HepG2 (cell line): ENCODE measurements around the gene EPS8L1. TPM values are rescaled to one million over a fixed set of nuclear protein-coding genes. Genes with fewer than 3 reads are reported as not detected.
A peak's percentile ranks its signal among the peaks of the same experiment; 100 is the strongest.

Experiments
- CEBPZ ChIP-seq: IDR thresholded peaks from 2 replicates; pipeline ENCODE4 v1.6.1; 2012; ENCODE audit warnings: low read length, improper control_type of control experiment
- EEA1 ChIP-seq: sonication (generic); formaldehyde crosslinking; IDR thresholded peaks from 2 replicates; pipeline ENCODE4 v1.5.1; 2020; ENCODE audit warnings: mild to moderate bottlenecking, missing genetic modification reagents, borderline replicate concordance
- GLMP ChIP-seq: sonication (generic); formaldehyde crosslinking; IDR thresholded peaks from 2 replicates; pipeline ENCODE4 v1.9.0; 2021; ENCODE audit warnings: missing genetic modification reagents, mild to moderate bottlenecking, borderline replicate concordance
- GTF3A ChIP-seq: sonication (generic); formaldehyde crosslinking; conservative IDR thresholded peaks from 2 replicates; pipeline ENCODE4 v1.4.0; 2020; ENCODE audit warnings: mild to moderate bottlenecking, missing genetic modification reagents
- GZF1 ChIP-seq: sonication (generic); formaldehyde crosslinking; IDR thresholded peaks from 2 replicates; pipeline ENCODE4 v1.5.1; 2020; ENCODE audit warnings: mild to moderate bottlenecking, missing genetic modification reagents
- IRX3 ChIP-seq: sonication (generic); formaldehyde crosslinking; IDR thresholded peaks from 2 replicates; pipeline ENCODE4 v1.8.1; 2023; ENCODE audit warnings: mild to moderate bottlenecking, low read depth, missing genetic modification reagents, borderline replicate concordance
- JUND ChIP-seq: sonication (generic); formaldehyde crosslinking; IDR thresholded peaks from 2 replicates; pipeline ENCODE4 v1.8.0; 2022; ENCODE audit warnings: mild to moderate bottlenecking, missing genetic modification reagents
- KDM2A ChIP-seq: sonication (generic); formaldehyde crosslinking; IDR thresholded peaks from 2 replicates; pipeline ENCODE4 v1.4.0; 2020; ENCODE audit warnings: low read depth, missing genetic modification reagents, borderline replicate concordance
- KLF6 ChIP-seq: IDR thresholded peaks from 2 replicates; pipeline ENCODE4 v1.8.0; 2016; ENCODE audit warnings: missing biosample characterization, missing genetic modification reagents
- KLF9 ChIP-seq: IDR thresholded peaks from 2 replicates; pipeline ENCODE4 v1.6.1; 2016; ENCODE audit warnings: low read depth
- MAFF ChIP-seq: IDR thresholded peaks from 2 replicates; pipeline ENCODE4 v1.6.1; 2011; ENCODE audit warnings: low read depth, low read length, improper control_type of control experiment
- ONECUT2 ChIP-seq: sonication (generic); formaldehyde crosslinking; IDR thresholded peaks from 2 replicates; pipeline ENCODE4 v1.4.0; 2020; ENCODE audit warnings: missing genetic modification reagents
- RFXANK ChIP-seq: IDR thresholded peaks from 2 replicates; pipeline ENCODE4 v1.6.1; 2016
- SNAPC2 ChIP-seq: sonication (generic); formaldehyde crosslinking; IDR thresholded peaks from 2 replicates; pipeline ENCODE4 v1.8.1; 2022; ENCODE audit warnings: mild to moderate bottlenecking, missing genetic modification reagents
- SOX13 ChIP-seq, 3 experiments: fragments of 450-650 bp in 1 of 3; sonication (generic) in 1 of 3; formaldehyde crosslinking in 1 of 3; IDR thresholded peaks in 2 of 3; conservative IDR thresholded peaks in 1 of 3; 2 replicates each; pipeline versions ENCODE4 v1.5.0 to v1.6.1; 2016 to 2020; ENCODE audit warnings: antibody characterized with exemption in 1 of 3, mild to moderate bottlenecking in 1 of 3, missing compliant biosample characterization in 1 of 3, missing genetic modification reagents in 1 of 3, moderate library complexity in 1 of 3
- SRSF1 ChIP-seq: fragments of 200-400 bp; formaldehyde crosslinking; optimal IDR thresholded peaks from 2 replicates; pipeline ENCODE3; 2017; ENCODE audit warnings: mild to moderate bottlenecking, low read depth, low read length, moderate library complexity
- ZBTB3 ChIP-seq: sonication (generic); formaldehyde crosslinking; IDR thresholded peaks from 2 replicates; pipeline ENCODE4 v1.4.0; 2020; ENCODE audit warnings: low read depth, mild to moderate bottlenecking, moderate library complexity, missing genetic modification reagents, borderline replicate concordance
- ZMYM3 ChIP-seq: sonication (generic); formaldehyde crosslinking; IDR thresholded peaks from 2 replicates; pipeline ENCODE4 v1.5.1; 2020; ENCODE audit warnings: mild to moderate bottlenecking, missing genetic modification reagents
- ZNF251 ChIP-seq: sonication (generic); formaldehyde crosslinking; IDR thresholded peaks from 2 replicates; pipeline ENCODE4 v1.9.0; 2021; ENCODE audit warnings: mild to moderate bottlenecking, missing genetic modification reagents
- ZNF616 ChIP-seq: sonication (generic); formaldehyde crosslinking; IDR thresholded peaks from 2 replicates; pipeline ENCODE4 v1.5.0; 2020; ENCODE audit warnings: low read depth, mild to moderate bottlenecking, missing genetic modification reagents
- ZNF775 ChIP-seq: sonication (generic); formaldehyde crosslinking; IDR thresholded peaks from 2 replicates; pipeline ENCODE4 v1.4.0; 2020; ENCODE audit warnings: missing genetic modification reagents, mild to moderate bottlenecking, moderate library complexity, borderline replicate concordance
- ZSCAN22 ChIP-seq: sonication (generic); formaldehyde crosslinking; IDR thresholded peaks from 2 replicates; pipeline ENCODE4 v1.4.0; 2020; ENCODE audit warnings: mild to moderate bottlenecking, missing genetic modification reagents
- polyA plus RNA-seq, 8 experiments: library from polyadenylated mRNA; depleted of rRNA in 3 of 8; stranded (reverse) in 7 of 8; unstranded in 1 of 8; fragments of >200 nt; fragmentation: Illumina TruSeq in 4 of 8; extraction: Trizol in 4 of 8; gene quantifications; 2 replicates each; pipeline versions ENCODE4 v1.2.1 to v1.2.3, GENCODE V29; 2011 to 2016; ENCODE audit warnings: low read depth in 4 of 8, missing spikeins in 1 of 8, mixed read lengths in 1 of 8; ENCODE audit not compliant: insufficient read depth in 1 of 8
- total RNA-seq, 5 experiments: library from RNA; depleted of rRNA; stranded (reverse); fragments of >200 nt; fragmentation: Illumina TruSeq; extraction: Trizol; gene quantifications; 2 replicates each; pipeline ENCODE4 v1.2.3, GENCODE V29; 2016; ENCODE audit warnings: low read depth in 1 of 5
- TF ChIP-seq, protein P1 (sequence below): sonication (generic); formaldehyde crosslinking; IDR thresholded peaks from 2 replicates; pipeline ENCODE4 v1.5.0; 2020; ENCODE audit warnings: missing genetic modification reagents

The EPS8L1 gene
- total and polyA plus RNA-seq, 2 of the 13 experiments (the other 11 are each of a cell fraction or from before 2014, with no cell fraction given): 3.0 to 6.3 TPM

GRCh38 chr19:55080968-55081769, 5.5 kb downstream of the EPS8L1 start (continued):
- no peak for TF ChIP-seq KLF6 (CRISPR knock-in tag)
- no peak for TF ChIP-seq CEBPZ
- no peak for TF ChIP-seq RFXANK
- TF ChIP-seq ZSCAN22: no peak
- no peak for TF ChIP-seq ZBTB3 (CRISPR knock-in tag)
- no peak for TF ChIP-seq MAFF
- no peak for TF ChIP-seq IRX3 (CRISPR knock-in tag)
- no peak for TF ChIP-seq KLF9 (CRISPR knock-in tag)
- TF ChIP-seq KDM2A: peak; percentile 49; the same call in 1 of the 2 replicates
- no peak for TF ChIP-seq ONECUT2
- TF ChIP-seq ZNF616 (CRISPR knock-in tag): no peak
- TF ChIP-seq ZNF775 (CRISPR knock-in tag): no peak
- no peak for TF ChIP-seq EEA1 (CRISPR knock-in tag)
- no peak for TF ChIP-seq SRSF1
- TF ChIP-seq JUND (CRISPR knock-in tag): no peak
- no peak for TF ChIP-seq GZF1 (CRISPR knock-in tag)
- TF ChIP-seq ZMYM3: no peak
- TF ChIP-seq SOX13 (IDR thresholded peaks at IDR 0.05): no peak
- TF ChIP-seq SOX13 (CRISPR knock-in tag; conservative IDR thresholded peaks at IDR 0.05 in 1 of 2, IDR thresholded peaks at IDR 0.05 in 1 of 2): no peak
- TF ChIP-seq GTF3A: no peak
- no peak for TF ChIP-seq ZNF251
- TF ChIP-seq, protein P1, sequence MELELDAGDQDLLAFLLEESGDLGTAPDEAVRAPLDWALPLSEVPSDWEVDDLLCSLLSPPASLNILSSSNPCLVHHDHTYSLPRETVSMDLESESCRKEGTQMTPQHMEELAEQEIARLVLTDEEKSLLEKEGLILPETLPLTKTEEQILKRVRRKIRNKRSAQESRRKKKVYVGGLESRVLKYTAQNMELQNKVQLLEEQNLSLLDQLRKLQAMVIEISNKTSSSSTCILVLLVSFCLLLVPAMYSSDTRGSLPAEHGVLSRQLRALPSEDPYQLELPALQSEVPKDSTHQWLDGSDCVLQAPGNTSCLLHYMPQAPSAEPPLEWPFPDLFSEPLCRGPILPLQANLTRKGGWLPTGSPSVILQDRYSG (CRISPR knock-in tag): 0 out of 2 replicates have a peak, but pooled peaks have one; percentile 4
- TF ChIP-seq GLMP (CRISPR knock-in tag): no peak
- TF ChIP-seq SNAPC2 (CRISPR knock-in tag): no peak
